GM21528 (cell line): ENCODE data around the gene LTBP4.

ENCODE experiments used
- ATAC-seq: cut with Tn5 transposase; IDR thresholded peaks from one replicate; pipeline ENCODE4 v1.9.1; 2021; ENCODE audit warnings: mild to moderate bottlenecking, moderate library complexity; ENCODE audit not compliant: unreplicated experiment, low FRiP score

Gene LTBP4

GRCh38 chr19:40609561-40610395 lies 8.6 kb downstream of the LTBP4 start:
- ATAC-seq, result peak; percentile 32

DNA sequence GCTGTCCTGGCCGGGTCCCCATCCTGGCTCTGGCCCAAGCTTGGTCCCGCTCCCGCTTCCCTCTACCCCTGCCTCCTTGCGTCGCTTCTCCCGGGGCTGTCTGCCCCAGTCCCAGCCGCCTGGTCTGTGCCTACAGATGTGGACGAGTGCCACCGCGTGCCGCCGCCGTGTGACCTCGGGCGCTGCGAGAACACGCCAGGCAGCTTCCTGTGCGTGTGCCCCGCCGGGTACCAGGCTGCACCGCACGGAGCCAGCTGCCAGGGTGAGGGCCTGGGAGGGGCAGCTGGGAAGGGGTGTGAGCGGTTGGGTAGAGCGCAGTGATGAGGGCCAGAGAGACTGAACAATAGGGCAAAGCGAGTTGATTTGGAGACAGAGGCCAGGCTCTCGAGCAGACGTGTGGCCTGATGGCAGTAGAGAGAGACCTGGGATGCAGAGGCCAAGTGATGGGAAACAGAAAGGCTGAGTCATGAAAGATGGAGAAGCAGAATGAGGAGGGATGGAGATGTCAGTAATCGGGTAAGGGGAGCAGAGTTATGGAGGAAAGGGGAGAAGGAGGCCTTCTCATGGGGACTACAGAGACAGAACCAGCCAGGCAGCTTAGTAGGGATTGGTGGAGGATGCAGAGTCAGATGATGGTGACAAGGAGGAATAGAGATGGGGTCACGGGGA lies 9.4 kb downstream of the LTBP4 start:
- peak; percentile 4 for ATAC-seq

DNA sequence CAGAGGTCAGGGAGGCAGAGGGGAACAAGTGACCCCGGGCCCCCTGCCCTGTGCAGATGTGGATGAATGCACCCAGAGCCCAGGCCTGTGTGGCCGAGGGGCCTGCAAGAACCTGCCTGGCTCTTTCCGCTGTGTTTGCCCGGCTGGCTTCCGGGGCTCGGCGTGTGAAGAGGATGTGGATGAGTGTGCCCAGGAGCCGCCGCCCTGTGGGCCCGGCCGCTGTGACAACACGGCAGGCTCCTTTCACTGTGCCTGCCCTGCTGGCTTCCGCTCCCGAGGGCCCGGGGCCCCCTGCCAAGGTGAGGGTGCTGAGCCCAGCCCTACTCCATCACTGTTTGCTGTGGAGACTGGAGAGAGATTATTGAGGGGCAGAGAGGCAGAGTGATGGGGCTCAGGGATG lies 9.9 kb downstream of the LTBP4 start:
- no peak for ATAC-seq

- ATAC-seq, result no peak
These were observed 10.9 kb downstream of the LTBP4 start for GRCh38 chr19:40611900-40612698.

GRCh38 chr19:40612831-40613689 lies 11.9 kb downstream of the LTBP4 start:
- ATAC-seq, result no peak

DNA sequence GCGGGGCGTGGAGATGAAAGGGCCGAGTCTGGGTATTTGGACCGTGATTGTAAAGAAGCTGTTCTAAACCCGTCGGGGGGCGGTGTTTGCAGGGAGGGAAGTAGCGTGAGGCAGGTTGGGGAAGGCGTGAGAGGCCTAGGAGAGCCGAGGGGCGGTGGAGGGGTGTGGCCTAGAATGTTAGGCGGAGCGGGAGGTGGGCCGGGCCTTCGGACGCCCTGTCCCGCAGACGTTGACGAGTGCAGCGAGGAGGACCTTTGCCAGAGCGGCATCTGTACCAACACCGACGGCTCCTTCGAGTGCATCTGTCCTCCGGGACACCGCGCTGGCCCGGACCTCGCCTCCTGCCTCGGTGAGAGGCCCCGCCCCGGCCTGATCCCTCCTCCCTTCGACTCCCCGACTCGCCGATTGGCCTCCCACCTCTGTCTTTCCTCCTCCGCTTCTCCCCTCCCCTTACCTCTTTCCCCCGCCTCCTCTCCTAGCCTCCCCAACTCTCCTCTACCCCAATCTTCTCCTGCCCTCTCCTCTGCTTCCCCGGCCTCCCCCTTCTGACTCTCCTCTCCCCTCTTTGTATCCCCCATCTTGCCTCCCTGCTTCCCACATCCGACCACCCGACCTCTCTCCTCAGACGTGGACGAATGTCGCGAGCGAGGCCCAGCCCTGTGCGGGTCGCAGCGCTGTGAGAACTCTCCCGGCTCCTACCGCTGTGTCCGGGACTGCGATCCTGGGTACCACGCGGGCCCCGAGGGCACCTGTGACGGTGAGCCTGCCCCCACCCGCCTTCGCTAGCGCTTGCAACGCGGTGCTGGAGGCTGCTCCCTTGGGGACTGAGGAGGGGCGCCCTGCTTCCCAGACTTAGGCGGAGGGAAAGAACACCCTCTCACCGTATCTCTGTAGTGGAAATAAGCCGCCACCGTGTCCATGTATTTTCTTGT lies 12.8 kb downstream of the LTBP4 start:
- peak; percentile 45 for ATAC-seq

DNA sequence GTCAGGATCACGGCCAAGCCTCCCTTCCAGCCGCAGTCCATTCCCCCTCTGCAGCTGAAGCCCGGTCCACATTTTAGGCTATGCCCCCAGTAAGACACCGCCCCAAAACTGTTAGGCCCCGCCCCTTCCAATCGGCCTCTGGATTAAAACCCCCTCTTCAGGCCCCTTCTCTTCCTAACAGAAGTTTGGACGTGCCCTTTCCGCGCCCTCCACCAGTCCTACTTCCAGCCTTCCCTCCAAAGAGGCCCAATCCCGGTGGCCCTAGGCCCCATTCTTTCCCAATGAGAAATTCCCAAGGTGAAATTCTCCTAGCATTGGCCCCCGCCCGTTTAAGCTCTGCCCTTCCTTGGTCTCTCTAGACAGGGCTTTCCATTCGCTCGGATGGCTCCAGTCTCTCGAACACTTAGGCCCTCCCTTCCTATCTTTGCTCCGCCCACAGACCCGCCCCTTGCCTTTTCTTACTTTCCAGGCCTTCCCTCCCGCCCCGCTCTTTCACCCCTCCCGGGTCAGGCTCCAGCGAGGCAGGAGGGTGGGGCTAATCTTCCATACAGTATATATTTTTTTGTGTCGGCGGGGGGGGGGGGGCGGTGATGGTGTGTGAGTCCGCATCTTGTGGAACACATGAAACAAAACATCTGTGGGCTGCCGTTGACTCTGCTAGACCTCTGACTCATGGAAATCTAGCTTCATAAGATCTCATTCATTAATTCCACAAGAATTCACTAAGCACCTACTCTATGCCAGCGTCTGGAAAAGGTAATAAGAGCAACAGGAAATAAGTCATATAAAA lies 13.6 kb downstream of the LTBP4 start:
- no peak for ATAC-seq

DNA sequence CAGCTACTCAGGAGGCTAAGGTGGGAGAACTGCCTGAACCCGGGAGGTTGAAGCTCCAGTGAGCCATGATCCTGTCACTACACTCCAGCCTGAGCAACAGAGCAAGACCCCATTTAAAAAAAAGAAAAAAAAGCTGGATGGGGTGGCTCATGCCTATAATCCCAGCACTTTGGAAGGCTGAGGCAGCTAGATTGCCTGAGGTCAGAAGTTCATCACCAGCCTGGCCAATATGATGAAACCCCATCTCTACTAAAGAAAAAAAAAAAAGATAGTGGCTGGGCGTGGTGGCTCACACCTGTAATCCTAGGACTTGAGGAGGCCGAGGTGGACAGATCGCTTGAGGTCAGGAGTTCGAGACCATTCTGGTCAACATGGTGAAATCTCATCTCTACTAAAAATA lies 15.0 kb downstream of the LTBP4 start:
- no peak for ATAC-seq

DNA sequence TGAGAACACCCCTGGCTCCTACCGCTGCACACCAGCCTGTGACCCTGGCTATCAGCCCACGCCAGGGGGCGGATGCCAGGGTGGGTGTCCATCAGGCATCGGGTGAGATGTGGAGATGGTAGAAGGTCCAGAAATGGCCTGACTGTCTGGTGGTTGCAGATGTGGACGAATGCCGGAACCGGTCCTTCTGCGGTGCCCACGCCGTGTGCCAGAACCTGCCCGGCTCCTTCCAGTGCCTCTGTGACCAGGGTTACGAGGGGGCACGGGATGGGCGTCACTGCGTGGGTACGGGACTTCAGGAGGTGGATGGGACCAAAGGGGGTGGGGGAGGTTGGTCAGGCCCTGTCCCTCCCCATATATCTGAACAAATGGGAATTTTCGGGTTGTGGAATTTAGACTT lies 15.8 kb downstream of the LTBP4 start:
- ATAC-seq, result no peak

DNA sequence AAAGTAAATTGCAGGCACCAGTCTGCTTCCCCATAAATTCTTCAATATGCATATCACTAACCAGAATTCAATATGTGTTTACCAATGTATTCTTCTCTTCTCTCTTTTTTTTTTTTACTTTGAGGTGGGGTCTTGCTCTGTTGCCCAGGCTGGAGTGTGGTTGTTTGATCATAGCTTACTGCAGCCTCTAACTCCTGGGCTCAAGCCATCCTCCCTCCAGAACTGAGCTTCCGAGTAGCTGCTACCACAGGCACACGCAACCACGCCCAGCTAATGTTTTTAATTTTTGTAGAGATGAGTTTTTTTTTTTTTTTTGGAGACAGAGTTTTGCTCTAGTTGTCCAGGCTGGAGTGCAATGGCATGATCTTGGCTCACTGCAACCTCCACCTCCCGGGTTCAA lies 16.8 kb downstream of the LTBP4 start:
- no peak for ATAC-seq

- ATAC-seq, result no peak
These were observed 18.4 kb downstream of the LTBP4 start for GRCh38 chr19:40619333-40620160.

DNA sequence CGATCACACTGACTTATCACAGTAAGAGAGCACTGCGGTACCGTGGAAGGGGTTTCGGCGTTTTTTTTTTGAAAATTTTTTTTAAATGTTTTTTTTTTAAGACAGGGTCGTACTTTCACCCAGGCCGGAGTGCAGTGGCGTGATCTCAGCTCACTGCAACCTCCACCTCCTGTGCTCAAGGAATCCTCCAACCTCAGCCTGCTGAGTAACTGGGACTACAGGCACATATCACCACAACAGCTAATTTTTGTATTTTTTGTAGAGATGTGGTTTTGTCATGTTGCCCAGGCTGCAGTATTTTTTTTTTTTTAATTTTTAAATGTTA lies 19.0 kb downstream of the LTBP4 start:
- ATAC-seq, result no peak

DNA sequence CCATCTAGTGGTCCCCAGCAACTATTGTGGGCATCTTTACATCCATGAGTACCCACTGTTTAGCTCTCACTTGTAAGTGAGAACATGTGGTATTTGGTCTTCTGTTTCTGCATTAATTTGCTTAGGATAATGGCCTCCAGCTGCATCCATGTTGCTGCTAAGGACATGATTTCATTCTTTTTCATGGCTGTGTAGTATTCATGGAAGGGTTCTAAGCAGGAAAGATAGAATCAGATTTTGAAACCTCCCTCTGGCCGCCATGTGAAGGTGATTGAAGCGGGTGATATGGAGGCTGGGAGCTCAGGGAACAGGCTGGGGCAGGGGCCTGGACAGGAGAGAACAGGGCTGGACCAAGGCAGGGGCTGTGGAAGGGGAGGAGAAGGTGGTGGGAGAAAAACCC lies 20.1 kb downstream of the LTBP4 start:
- no peak for ATAC-seq

GRCh38 chr19:40621966-40622772 lies 21.0 kb downstream of the LTBP4 start:
- ATAC-seq, result no peak

DNA sequence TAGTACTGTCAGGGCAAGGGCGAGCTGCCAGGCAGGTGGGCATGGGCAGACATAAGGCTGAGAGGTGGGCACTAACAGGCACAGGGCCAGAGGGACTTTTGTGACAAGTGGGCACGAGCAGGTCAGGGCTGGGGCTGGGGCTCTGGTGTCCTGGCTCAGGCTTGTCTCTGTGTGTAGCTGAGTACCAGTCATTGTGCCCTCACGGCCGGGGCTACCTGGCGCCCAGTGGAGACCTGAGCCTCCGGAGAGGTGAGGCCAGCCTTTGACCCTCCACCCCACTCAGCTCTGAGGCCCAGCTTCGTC lies 21.6 kb downstream of the LTBP4 start:
- no peak for ATAC-seq

GRCh38 chr19:40623403-40624251 lies 22.5 kb downstream of the LTBP4 start:
- ATAC-seq, result no peak
